Calu3 (cell line): ENCODE results near the gene MACROH2A1. TPM values are rescaled to one million over a fixed set of nuclear protein-coding genes. Genes with fewer than 3 reads are reported as not detected.

ENCODE experiments used
- BruUV-seq: library from RNA; stranded (reverse); fragments of 400-500 nt; replicated peaks from 2 replicates; lab custom pipeline; 2021; lab: Mats Ljungman, UMichigan
- CTCF ChIA-PET: fragments of 300-600 bp; sonication (Branson Sonifier 250); formaldehyde crosslinking; loops from one replicate; lab custom pipeline; 2022; ENCODE audit warnings: antibody characterized with exemption; lab: Charles Lee
- DNase-seq: peaks from one replicate; pipeline ENCODE4 v3.0.0; 2022
- H3K27ac Mint-ChIP-seq: one replicate; pipeline ENCODE4 v1.8.0; 2022; ENCODE audit warnings: mixed read lengths; ENCODE audit not compliant: unreplicated experiment
- H3K27me3 Mint-ChIP-seq: one replicate; pipeline ENCODE4 v1.8.0; 2022; ENCODE audit warnings: mixed read lengths; ENCODE audit not compliant: unreplicated experiment
- H3K36me3 Mint-ChIP-seq: one replicate; pipeline ENCODE4 v1.8.0; 2022; ENCODE audit warnings: mild to moderate bottlenecking, moderate library complexity, mixed read lengths; ENCODE audit not compliant: insufficient read depth, unreplicated experiment
- H3K4me1 Mint-ChIP-seq: one replicate; pipeline ENCODE4 v1.8.0; 2022; ENCODE audit warnings: mild to moderate bottlenecking, low read depth, mixed read lengths; ENCODE audit not compliant: unreplicated experiment
- H3K4me3 Mint-ChIP-seq: one replicate; pipeline ENCODE4 v1.8.0; 2022; ENCODE audit warnings: mild to moderate bottlenecking, low read depth, moderate library complexity, mixed read lengths; ENCODE audit not compliant: unreplicated experiment
- H3K9me3 Mint-ChIP-seq: one replicate; pipeline ENCODE4 v1.8.0; 2022; ENCODE audit warnings: low read depth, mixed read lengths; ENCODE audit not compliant: unreplicated experiment
- intact Hi-C: fragments of 100-400 bp; cut with micrococcal nuclease; formaldehyde crosslinking; loops from one replicate; pipeline ENCODE4 v1.10.0; 2022; ENCODE audit not compliant: unreplicated experiment
- total RNA-seq: library from RNA; stranded (reverse); gene quantifications from 2 replicates; pipeline ENCODE4 v1.2.3, GENCODE V29; 2022
- TF ChIP-seq, protein P1 (sequence below): fragments of 200-600 bp; IDR thresholded peaks from one replicate; pipeline ENCODE4 v1.8.0; 2022; ENCODE audit warnings: antibody characterized with exemption; ENCODE audit not compliant: unreplicated experiment

Gene MACROH2A1
- total RNA-seq, 1 experiment from 2014 or later = 368 TPM

DNA sequence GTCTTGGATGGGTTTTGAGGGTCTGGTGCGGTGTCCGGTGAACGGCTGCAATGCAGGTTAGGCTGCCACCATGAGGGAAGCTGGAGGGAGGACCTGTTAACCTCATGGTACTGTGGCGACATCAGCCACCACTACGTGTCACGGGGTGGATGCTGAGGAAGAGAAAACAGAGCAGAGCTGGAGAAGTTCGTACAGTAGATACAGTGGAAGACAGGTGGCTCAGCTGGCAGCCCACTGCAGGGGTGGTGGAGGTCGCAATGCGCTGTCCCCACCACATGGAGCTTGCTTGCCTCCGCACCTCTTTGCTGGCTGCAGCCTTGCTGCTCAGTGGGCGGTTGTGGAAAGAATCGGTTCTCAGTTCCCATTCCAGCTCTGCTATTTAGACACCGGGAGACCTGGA, 45.3 kb upstream of the MACROH2A1 start:
- TF ChIP-seq, protein P1, sequence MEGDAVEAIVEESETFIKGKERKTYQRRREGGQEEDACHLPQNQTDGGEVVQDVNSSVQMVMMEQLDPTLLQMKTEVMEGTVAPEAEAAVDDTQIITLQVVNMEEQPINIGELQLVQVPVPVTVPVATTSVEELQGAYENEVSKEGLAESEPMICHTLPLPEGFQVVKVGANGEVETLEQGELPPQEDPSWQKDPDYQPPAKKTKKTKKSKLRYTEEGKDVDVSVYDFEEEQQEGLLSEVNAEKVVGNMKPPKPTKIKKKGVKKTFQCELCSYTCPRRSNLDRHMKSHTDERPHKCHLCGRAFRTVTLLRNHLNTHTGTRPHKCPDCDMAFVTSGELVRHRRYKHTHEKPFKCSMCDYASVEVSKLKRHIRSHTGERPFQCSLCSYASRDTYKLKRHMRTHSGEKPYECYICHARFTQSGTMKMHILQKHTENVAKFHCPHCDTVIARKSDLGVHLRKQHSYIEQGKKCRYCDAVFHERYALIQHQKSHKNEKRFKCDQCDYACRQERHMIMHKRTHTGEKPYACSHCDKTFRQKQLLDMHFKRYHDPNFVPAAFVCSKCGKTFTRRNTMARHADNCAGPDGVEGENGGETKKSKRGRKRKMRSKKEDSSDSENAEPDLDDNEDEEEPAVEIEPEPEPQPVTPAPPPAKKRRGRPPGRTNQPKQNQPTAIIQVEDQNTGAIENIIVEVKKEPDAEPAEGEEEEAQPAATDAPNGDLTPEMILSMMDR = no peak
- H3K4me3 Mint-ChIP-seq = no peak overlapping the region
- no peak for DNase-seq
- peaks cover 10% of the 10 kb centered on the region for H3K4me1 Mint-ChIP-seq
- BruUV-seq = no TSS peak
- peaks cover 4% of the 10 kb centered on the region for H3K36me3 Mint-ChIP-seq
- H3K27ac Mint-ChIP-seq = no peak overlapping the region
- CTCF ChIA-PET = interaction anchor here (1.2 kb wide), 1 partner anchor 109 kb away, joined by 3 read pairs; no protein-coding TSS in a partner anchor
- intact Hi-C loops = no loop called here
- peaks cover 64% of the 10 kb centered on the region for H3K27me3 Mint-ChIP-seq
- no peaks in the 10 kb centered on the region for H3K9me3 Mint-ChIP-seq

DNA sequence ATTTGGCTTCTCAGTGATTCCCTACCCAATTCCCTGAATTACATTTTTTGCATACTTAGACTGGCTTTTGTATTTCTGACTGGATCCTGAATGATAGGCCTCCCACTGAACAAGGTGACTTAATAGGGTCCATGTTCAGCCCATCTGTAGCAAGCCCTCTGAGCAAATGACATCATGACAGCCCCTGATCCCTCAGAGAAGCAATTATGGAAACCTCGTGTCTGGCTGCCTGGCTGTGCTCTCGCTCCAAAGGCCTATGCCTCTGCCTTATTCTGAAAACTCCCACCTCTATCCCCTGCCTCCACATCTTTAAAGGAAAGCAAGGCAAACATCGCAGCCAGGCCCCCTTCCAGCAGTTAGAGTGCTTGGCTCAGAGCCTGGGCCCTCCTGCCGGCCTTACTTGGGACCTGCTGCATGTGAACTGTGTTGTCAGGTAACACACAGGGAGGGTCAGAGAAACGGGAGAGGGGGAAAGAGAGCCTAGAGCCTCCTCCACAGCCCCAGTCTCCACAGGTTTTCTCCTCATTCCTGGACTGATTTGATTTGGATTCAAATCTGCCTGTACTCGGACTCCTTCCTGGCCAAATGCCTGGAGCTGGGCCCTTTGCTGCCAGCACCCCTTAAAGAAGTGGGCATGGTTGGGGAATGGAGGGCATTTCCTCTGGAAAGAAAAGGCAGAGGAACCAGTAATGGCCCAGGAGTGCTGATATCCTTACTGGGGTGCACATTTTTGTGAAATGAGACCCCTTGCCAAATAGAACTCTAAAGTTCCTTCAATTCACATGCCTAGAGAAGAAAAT, 44.3 kb upstream of the MACROH2A1 start:
- no peaks in the 10 kb centered on the region for H3K9me3 Mint-ChIP-seq
- H3K27ac Mint-ChIP-seq = no peak overlapping the region
- no peak overlapping the region for H3K4me3 Mint-ChIP-seq
- H3K4me1 Mint-ChIP-seq = peaks cover 5% of the 10 kb centered on the region
- intact Hi-C loops = no loop called here
- DNase-seq = no peak
- TF ChIP-seq, protein P1 = no peak
- peaks cover 56% of the 10 kb centered on the region for H3K27me3 Mint-ChIP-seq
- BruUV-seq = no TSS peak
- H3K36me3 Mint-ChIP-seq = peaks cover 4% of the 10 kb centered on the region
- CTCF ChIA-PET = interaction anchor here (1.2 kb wide), 1 partner anchor 110 kb away, joined by 3 read pairs; no protein-coding TSS in a partner anchor

DNA sequence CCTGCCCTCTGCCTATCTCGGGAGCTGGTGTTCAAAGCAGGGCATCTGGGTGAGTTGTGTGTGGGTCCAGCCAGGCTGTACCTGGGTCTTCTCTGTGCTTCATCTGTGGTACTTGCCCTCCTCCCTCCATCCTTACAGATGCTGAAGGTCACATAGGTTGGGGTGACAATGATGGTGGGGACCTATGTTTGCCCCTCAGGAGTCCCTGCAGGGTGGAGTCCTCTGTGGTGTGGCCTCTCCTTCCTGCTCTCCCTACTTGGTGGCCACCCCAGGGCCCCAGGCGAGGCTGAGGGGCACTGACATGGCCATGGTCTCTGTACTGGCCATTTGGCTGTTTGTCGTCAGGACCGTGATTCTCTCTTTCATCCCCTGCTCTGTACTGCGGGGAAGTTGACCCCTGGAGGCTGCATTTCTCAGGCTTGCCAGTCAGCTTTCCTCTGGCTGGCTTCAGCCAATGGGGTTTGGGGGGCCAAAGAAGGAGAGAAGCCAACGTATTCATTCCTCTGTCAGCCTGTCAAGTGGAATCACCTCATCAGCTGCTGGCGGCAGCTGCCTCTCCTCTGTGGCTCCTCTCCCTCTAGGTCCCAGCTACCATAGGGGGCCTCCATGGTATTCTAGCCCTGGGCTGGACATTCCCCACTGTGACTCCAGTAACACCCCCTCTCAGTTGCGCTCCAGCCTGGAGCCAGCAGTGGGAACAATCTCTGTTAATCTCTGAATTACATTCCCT, 43.6 kb upstream of the MACROH2A1 start:
- peaks cover 57% of the 10 kb centered on the region for H3K27me3 Mint-ChIP-seq
- no peak overlapping the region for H3K4me3 Mint-ChIP-seq
- intact Hi-C loops = no loop called here
- peaks cover 4% of the 10 kb centered on the region for H3K36me3 Mint-ChIP-seq
- CTCF ChIA-PET = no interaction called here
- BruUV-seq = no TSS peak
- H3K4me1 Mint-ChIP-seq = no peaks in the 10 kb centered on the region
- H3K9me3 Mint-ChIP-seq = no peaks in the 10 kb centered on the region
- no peak for DNase-seq
- H3K27ac Mint-ChIP-seq = no peak overlapping the region
- TF ChIP-seq, protein P1 = no peak

DNA sequence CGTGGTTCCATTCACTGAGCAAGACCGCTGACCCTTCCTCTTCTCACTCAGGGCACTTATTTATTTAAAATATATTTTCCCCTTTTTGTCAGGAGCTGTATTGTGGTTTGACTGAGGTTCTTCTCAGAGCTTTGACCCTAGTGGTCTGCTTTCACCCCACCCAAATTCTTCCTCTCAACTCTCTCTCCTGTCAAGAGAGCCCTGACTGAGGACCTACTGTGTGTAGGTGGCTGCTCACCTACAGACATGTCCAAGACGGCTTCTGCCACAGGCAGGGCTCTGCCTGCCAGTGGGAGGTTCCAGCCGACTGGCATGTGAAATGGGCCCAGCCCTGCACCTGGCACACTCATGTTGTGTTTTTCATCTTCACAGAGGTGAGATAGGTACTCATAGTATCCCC, 42.9 kb upstream of the MACROH2A1 start:
- Mint-ChIP-seq H3K4me1 (no peaks in the 10 kb centered on the region), H3K27ac (no peak overlapping the region), H3K36me3 (peaks cover 4% of the 10 kb centered on the region), H3K27me3 (peaks cover 58% of the 10 kb centered on the region), H3K4me3 (no peak overlapping the region), H3K9me3 (no peaks in the 10 kb centered on the region)
- BruUV-seq = no TSS peak
- intact Hi-C loops = no loop called here
- TF ChIP-seq, protein P1 = no peak
- DNase-seq = no peak
- CTCF ChIA-PET = no interaction called here
